Measurements from ENCODE around the gene OPN1MW3.

DNA sequence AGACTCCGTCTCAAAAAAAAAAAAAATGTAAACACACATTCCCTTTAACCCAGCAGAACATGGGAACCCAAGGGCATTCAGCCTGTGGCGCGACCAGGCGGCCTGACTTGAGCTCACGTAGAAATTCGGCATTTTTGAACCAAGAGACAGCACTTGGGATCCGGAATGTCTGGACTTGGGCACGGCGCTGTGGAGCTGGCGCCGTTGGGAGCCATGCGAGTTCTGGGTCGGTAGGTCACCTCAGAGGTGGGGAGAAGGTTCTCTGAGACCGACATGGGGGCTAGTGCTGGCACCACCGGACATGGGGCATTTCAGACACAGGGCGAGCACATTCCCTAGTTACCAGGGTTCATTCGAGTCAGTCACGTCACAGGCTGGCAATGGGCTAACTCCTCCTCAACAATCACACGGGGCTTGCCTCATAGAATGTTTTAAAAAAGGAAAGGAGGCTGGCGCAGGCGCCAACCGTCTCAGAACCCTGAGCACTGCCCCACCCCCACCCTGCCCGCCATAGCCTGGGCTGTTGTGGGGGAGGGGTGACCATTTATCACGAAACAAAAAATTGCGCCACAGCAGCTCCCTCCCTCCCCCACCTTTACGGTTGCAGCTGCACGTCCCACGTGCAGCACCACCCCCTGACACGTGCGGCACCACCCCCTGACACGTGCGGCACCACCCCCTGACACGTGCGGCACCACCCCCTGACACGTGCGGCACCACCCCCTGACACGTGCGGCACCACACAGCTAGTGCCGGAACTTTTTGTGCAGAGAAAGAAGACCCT is 37.6 kb downstream of the OPN1MW3 start, which contains the start of gene TEX28:
- TF ChIP-seq, protein P1, sequence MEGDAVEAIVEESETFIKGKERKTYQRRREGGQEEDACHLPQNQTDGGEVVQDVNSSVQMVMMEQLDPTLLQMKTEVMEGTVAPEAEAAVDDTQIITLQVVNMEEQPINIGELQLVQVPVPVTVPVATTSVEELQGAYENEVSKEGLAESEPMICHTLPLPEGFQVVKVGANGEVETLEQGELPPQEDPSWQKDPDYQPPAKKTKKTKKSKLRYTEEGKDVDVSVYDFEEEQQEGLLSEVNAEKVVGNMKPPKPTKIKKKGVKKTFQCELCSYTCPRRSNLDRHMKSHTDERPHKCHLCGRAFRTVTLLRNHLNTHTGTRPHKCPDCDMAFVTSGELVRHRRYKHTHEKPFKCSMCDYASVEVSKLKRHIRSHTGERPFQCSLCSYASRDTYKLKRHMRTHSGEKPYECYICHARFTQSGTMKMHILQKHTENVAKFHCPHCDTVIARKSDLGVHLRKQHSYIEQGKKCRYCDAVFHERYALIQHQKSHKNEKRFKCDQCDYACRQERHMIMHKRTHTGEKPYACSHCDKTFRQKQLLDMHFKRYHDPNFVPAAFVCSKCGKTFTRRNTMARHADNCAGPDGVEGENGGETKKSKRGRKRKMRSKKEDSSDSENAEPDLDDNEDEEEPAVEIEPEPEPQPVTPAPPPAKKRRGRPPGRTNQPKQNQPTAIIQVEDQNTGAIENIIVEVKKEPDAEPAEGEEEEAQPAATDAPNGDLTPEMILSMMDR (conservative IDR thresholded peaks at IDR 0.05; ENCODE audit: low read depth, low read length) = no peak
- TF ChIP-seq, protein P2, sequence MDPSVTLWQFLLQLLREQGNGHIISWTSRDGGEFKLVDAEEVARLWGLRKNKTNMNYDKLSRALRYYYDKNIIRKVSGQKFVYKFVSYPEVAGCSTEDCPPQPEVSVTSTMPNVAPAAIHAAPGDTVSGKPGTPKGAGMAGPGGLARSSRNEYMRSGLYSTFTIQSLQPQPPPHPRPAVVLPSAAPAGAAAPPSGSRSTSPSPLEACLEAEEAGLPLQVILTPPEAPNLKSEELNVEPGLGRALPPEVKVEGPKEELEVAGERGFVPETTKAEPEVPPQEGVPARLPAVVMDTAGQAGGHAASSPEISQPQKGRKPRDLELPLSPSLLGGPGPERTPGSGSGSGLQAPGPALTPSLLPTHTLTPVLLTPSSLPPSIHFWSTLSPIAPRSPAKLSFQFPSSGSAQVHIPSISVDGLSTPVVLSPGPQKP (IDR thresholded peaks at IDR 0.05; ENCODE audit: borderline replicate concordance, low read depth, low read length) = no peak
- TF ChIP-seq POLR2A (IDR thresholded peaks at IDR 0.05; ENCODE audit: low read depth, low read length) = no peak
- no peak for TF ChIP-seq MAZ (IDR thresholded peaks at IDR 0.05; ENCODE audit: borderline replicate concordance, low read depth, low read length)
- no peak for TF ChIP-seq SMC3 (IDR thresholded peaks at IDR 0.05; ENCODE audit: low read depth, low read length)
- no peak for TF ChIP-seq RAD21 (IDR thresholded peaks at IDR 0.05; ENCODE audit: low read length)
- TF ChIP-seq CEBPB (IDR thresholded peaks at IDR 0.05; ENCODE audit: low read depth, low read length) = no peak
- no peak for TF ChIP-seq MAFK (IDR thresholded peaks at IDR 0.05; ENCODE audit: low read depth, low read length)
- no peak for TF ChIP-seq BHLHE40 (IDR thresholded peaks at IDR 0.05; ENCODE audit: low read depth, low read length)
- TF ChIP-seq CHD1 (IDR thresholded peaks at IDR 0.05; ENCODE audit: low read depth, low read length) = no peak

Data from IMR-90 (cell line).